HEK293 (cell line): ENCODE measurements around the gene FGFR2.

Experiments
- AEBP2 ChIP-seq: fragments of 450-650 bp; formaldehyde crosslinking; IDR thresholded peaks from 2 replicates; pipeline ENCODE4 v1.5.1; 2016; ENCODE audit warnings: missing biosample characterization, missing genetic modification characterization, borderline replicate concordance
- EGR2 ChIP-seq: fragments of 450-650 bp; formaldehyde crosslinking; IDR thresholded peaks from 2 replicates; pipeline ENCODE4 v1.5.1; 2016; ENCODE audit warnings: low read depth, missing biosample characterization, missing genetic modification characterization
- GLIS1 ChIP-seq: fragments of 450-650 bp; formaldehyde crosslinking; IDR thresholded peaks from 2 replicates; pipeline ENCODE4 v1.5.1; 2016; ENCODE audit warnings: missing biosample characterization, missing genetic modification characterization
- KLF10 ChIP-seq: fragments of 450-650 bp; IDR thresholded peaks from 2 replicates; pipeline ENCODE4 v1.5.1; 2018; ENCODE audit warnings: missing biosample characterization, mild to moderate bottlenecking, missing genetic modification characterization
- PATZ1 ChIP-seq: fragments of 450-650 bp; formaldehyde crosslinking; IDR thresholded peaks from 2 replicates; pipeline ENCODE4 v1.5.1; 2016; ENCODE audit warnings: missing biosample characterization, missing genetic modification characterization
- PRDM1 ChIP-seq: fragments of 450-650 bp; formaldehyde crosslinking; IDR thresholded peaks from 2 replicates; pipeline ENCODE4; 2016; ENCODE audit warnings: missing biosample characterization, missing genetic modification characterization
- PRDM2 ChIP-seq: fragments of 450-650 bp; formaldehyde crosslinking; IDR thresholded peaks from 2 replicates; pipeline ENCODE4 v1.5.1; 2016; ENCODE audit warnings: missing biosample characterization, missing genetic modification characterization, borderline replicate concordance
- SALL2 ChIP-seq: fragments of 450-650 bp; formaldehyde crosslinking; IDR thresholded peaks from 2 replicates; pipeline ENCODE4 v1.5.0; 2017; ENCODE audit warnings: missing biosample characterization, mild to moderate bottlenecking, missing genetic modification characterization, borderline replicate concordance
- TCF7L2 ChIP-seq: IDR thresholded peaks from 2 replicates; pipeline ENCODE4 v1.6.1; 2011; ENCODE audit warnings: low read depth, mild to moderate bottlenecking, inconsistent platforms, low read length, moderate library complexity, borderline replicate concordance
- ZNF138 ChIP-seq: fragments of 450-650 bp; formaldehyde crosslinking; IDR thresholded peaks from 2 replicates; pipeline ENCODE4 v1.5.1; 2016; ENCODE audit warnings: missing biosample characterization, missing genetic modification characterization, borderline replicate concordance
- ZNF155 ChIP-seq: fragments of 450-650 bp; formaldehyde crosslinking; IDR thresholded peaks from 2 replicates; pipeline ENCODE4 v1.5.1; 2016; ENCODE audit warnings: missing biosample characterization, missing genetic modification characterization
- ZNF214 ChIP-seq: fragments of 450-650 bp; formaldehyde crosslinking; IDR thresholded peaks from 2 replicates; pipeline ENCODE4 v1.5.1; 2017; ENCODE audit warnings: missing biosample characterization, mild to moderate bottlenecking, missing genetic modification characterization, borderline replicate concordance
- ZNF223 ChIP-seq: fragments of 450-650 bp; formaldehyde crosslinking; IDR thresholded peaks from 2 replicates; pipeline ENCODE4 v1.5.1; 2016; ENCODE audit warnings: missing biosample characterization, missing genetic modification characterization
- ZNF529 ChIP-seq: fragments of 450-650 bp; formaldehyde crosslinking; IDR thresholded peaks from 2 replicates; pipeline ENCODE4 v1.5.1; 2017; ENCODE audit warnings: missing genetic modification characterization, missing biosample characterization; ENCODE audit not compliant: insufficient replicate concordance
- ZNF548 ChIP-seq: fragments of 450-650 bp; formaldehyde crosslinking; IDR thresholded peaks from 2 replicates; pipeline ENCODE4 v1.5.1; 2016; ENCODE audit warnings: missing biosample characterization, missing genetic modification characterization
- ZNF624 ChIP-seq: fragments of 450-650 bp; formaldehyde crosslinking; IDR thresholded peaks from 2 replicates; pipeline ENCODE4 v1.5.1; 2017; ENCODE audit warnings: missing biosample characterization, missing genetic modification characterization
- ZNF629 ChIP-seq: fragments of 450-650 bp; formaldehyde crosslinking; IDR thresholded peaks from 2 replicates; pipeline ENCODE4 v1.5.1; 2017; ENCODE audit warnings: missing biosample characterization, missing genetic modification characterization
- ZNF660 ChIP-seq: fragments of 450-650 bp; IDR thresholded peaks from 2 replicates; pipeline ENCODE4 v1.5.1; 2018; ENCODE audit warnings: missing biosample characterization, mild to moderate bottlenecking, missing genetic modification characterization
- ZNF768 ChIP-seq: fragments of 450-650 bp; formaldehyde crosslinking; IDR thresholded peaks from 2 replicates; pipeline ENCODE4 v1.5.1; 2018; ENCODE audit warnings: missing biosample characterization, mild to moderate bottlenecking, missing genetic modification characterization
- TF ChIP-seq, protein P1 (sequence below): fragments of 450-650 bp; formaldehyde crosslinking; IDR thresholded peaks from 2 replicates; pipeline ENCODE4 v1.5.1; 2017; ENCODE audit warnings: missing biosample characterization, mild to moderate bottlenecking, missing genetic modification characterization, moderate library complexity
- TF ChIP-seq, protein P2 (sequence below): fragments of 450-650 bp; formaldehyde crosslinking; IDR thresholded peaks from 2 replicates; pipeline ENCODE4 v1.5.1; 2016; ENCODE audit warnings: missing biosample characterization, missing genetic modification characterization
- TF ChIP-seq, protein P3 (sequence below): fragments of 450-650 bp; formaldehyde crosslinking; IDR thresholded peaks from 2 replicates; pipeline ENCODE4 v1.5.1; 2016; ENCODE audit warnings: missing biosample characterization, missing genetic modification characterization
- TF ChIP-seq, protein P4 (sequence below): fragments of 450-650 bp; formaldehyde crosslinking; IDR thresholded peaks from 2 replicates; pipeline ENCODE4 v1.5.1; 2016; ENCODE audit warnings: missing biosample characterization, missing genetic modification characterization, low read depth

Gene FGFR2

GRCh38 chr10:121598263-121599249 lies at the start of gene FGFR2 (continued):
- peak; percentile 35; the same call in 1 of the 2 replicates for TF ChIP-seq PATZ1 (tag by site-specific recombination)
- TF ChIP-seq GLIS1 (tag by site-specific recombination): no peak; the same call in 1 of the 2 replicates
- TF ChIP-seq, protein P1, sequence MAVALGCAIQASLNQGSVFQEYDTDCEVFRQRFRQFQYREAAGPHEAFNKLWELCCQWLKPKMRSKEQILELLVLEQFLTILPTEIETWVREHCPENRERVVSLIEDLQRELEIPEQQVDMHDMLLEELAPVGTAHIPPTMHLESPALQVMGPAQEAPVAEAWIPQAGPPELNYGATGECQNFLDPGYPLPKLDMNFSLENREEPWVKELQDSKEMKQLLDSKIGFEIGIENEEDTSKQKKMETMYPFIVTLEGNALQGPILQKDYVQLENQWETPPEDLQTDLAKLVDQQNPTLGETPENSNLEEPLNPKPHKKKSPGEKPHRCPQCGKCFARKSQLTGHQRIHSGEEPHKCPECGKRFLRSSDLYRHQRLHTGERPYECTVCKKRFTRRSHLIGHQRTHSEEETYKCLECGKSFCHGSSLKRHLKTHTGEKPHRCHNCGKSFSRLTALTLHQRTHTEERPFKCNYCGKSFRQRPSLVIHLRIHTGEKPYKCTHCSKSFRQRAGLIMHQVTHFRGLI (tag by site-specific recombination): no peak; the same call in 1 of the 2 replicates
- TF ChIP-seq PRDM1 (tag by site-specific recombination): no peak
- TF ChIP-seq ZNF629 (tag by site-specific recombination): peak; percentile 48
- TF ChIP-seq TCF7L2: no peak
- TF ChIP-seq ZNF624 (tag by site-specific recombination): no peak
- no peak for TF ChIP-seq ZNF223 (tag by site-specific recombination)
- TF ChIP-seq EGR2: no peak
- TF ChIP-seq, protein P2, sequence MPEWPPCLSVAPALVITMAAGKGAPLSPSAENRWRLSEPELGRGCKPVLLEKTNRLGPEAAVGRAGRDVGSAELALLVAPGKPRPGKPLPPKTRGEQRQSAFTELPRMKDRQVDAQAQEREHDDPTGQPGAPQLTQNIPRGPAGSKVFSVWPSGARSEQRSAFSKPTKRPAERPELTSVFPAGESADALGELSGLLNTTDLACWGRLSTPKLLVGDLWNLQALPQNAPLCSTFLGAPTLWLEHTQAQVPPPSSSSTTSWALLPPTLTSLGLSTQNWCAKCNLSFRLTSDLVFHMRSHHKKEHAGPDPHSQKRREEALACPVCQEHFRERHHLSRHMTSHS (tag by site-specific recombination): no peak
- no peak for TF ChIP-seq SALL2 (tag by site-specific recombination)
- TF ChIP-seq ZNF155 (tag by site-specific recombination): no peak
- no peak for TF ChIP-seq ZNF548 (tag by site-specific recombination)
- no peak for TF ChIP-seq AEBP2
- peak; percentile 93 for TF ChIP-seq KLF10
- no peak for TF ChIP-seq ZNF214 (tag by site-specific recombination)
- TF ChIP-seq, protein P3, sequence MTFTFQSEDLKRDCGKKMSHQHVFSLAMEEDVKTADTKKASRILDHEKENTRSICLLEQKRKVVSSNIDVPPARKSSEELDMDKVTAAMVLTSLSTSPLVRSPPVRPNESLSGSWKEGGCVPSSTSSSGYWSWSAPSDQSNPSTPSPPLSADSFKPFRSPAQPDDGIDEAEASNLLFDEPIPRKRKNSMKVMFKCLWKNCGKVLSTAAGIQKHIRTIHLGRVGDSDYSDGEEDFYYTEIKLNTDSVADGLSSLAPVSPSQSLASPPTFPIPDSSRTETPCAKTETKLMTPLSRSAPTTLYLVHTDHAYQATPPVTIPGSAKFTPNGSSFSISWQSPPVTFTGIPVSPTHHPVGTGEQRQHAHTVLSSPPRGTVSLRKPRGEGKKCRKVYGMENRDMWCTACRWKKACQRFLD (tag by site-specific recombination): no peak
- TF ChIP-seq ZNF768 (tag by site-specific recombination): peak; percentile 97
- TF ChIP-seq ZNF138: no peak
- TF ChIP-seq ZNF529 (tag by site-specific recombination): no peak
- peak; percentile 79 for TF ChIP-seq ZNF660 (tag by site-specific recombination)
- TF ChIP-seq, protein P4, sequence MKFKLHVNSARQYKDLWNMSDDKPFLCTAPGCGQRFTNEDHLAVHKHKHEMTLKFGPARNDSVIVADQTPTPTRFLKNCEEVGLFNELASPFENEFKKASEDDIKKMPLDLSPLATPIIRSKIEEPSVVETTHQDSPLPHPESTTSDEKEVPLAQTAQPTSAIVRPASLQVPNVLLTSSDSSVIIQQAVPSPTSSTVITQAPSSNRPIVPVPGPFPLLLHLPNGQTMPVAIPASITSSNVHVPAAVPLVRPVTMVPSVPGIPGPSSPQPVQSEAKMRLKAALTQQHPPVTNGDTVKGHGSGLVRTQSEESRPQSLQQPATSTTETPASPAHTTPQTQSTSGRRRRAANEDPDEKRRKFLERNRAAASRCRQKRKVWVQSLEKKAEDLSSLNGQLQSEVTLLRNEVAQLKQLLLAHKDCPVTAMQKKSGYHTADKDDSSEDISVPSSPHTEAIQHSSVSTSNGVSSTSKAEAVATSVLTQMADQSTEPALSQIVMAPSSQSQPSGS (tag by site-specific recombination): no peak
- TF ChIP-seq PRDM2 (tag by site-specific recombination): no peak
